Fibroblast of skin of left biceps (primary cell): ENCODE results near the gene CLSTN2.

ENCODE experiments used
- DNase-seq, 2 experiments: peaks; one replicate each; pipeline ENCODE4 v3.0.0-alpha.2; 2013; ENCODE audit warnings: low read depth in 2 of 2

CLSTN2 gene

DNA sequence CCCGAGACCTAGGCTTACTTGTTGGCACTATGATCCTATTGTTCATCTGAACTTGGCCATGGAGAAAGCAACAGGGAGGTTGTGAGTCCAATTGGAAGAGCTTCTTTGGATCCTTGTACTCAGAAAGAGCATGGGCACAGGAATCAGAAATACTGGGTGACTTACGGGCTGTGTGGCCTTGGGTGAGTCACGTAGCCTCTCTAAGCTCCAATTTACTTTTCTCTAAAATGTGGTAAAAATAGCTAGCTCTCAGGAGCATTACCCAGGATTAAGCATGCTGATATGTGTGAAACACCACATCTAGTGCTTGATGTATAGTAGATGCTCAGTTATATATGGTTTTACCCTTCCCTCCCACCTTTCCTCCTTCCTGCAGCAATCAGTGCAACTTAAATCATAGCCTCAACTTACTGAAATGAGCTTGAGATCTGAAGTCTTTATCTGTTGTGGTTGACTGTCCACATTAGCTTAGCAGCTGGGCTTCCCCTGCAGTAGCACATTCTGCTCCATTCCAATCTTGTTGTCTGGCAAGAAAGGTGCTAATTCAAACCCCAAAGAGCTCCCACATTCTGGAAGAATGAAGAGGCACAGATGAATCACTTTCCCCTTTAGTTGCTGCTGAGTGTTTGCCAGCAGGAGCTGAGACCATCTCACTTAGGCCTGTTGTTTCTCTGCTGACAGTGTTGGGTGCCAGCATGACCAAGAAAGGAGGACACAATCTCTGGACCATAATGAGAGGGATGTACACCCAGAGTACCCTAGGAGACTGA lies 443.8 kb downstream of the CLSTN2 start:
- DNase-seq: no peak

GRCh38 chr3:140384028-140384771 lies 449.2 kb downstream of the CLSTN2 start:
- DNase-seq: no peak

DNA sequence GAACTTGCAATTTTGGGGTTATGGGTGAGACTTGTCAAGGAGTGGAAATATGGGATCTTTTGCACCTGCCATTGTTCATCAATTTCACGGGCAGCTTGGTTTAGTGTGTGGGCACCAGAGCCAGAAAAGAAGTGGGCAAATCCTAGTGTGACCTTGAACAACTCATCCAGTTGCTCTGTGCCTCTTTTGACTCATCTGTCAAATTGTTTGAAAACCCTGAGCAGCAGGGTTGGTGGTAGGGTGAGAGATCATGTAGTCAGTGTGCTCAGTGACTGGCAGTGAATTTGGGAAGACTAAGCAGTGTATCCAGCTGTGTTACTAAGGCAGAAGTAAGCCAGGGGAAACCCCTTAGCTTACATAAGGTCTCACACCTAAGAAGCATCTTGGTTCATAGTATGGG lies 449.9 kb downstream of the CLSTN2 start:
- DNase-seq: no peak

DNA sequence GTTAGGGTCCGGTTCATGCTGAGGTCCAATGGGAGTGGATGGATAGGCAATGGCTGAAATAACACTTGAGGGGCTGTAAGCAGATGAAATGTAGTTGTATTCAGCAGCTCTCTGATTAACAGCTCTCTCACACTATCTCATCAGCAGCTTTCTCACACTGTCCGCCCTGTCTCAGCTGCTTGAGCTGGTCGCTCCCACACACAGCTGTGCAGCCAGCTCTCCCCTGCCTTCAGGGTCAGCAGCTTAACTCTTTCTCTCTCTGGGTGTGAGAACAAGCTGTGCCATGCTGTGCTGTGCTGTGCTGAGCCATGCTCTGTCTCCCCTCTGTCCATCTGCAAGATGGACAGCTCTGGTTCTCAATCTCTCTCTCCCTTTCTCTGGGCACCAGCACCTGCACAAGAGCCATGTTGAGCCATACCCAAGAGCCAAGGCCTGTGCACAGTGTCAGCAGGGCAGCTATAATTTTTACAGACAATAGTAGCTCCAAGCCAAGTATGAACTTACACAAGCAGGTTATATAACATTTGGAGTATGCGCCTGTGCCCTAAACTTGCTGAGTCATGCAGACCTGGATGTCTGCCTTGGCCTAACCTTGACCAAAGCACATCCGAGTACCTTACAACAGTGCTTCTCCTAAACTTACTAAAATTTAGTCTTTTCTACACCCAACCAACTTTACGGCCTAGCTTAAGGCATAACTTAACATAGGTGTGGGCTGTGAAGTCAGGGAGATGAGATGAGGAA lies 451.5 kb downstream of the CLSTN2 start:
- DNase-seq: no peak

- no peak for DNase-seq
Observed at GRCh38 chr3:140387244-140387643, 452.3 kb downstream of the CLSTN2 start.

GRCh38 chr3:140388202-140388922 lies 453.4 kb downstream of the CLSTN2 start:
- DNase-seq: no peak

DNA sequence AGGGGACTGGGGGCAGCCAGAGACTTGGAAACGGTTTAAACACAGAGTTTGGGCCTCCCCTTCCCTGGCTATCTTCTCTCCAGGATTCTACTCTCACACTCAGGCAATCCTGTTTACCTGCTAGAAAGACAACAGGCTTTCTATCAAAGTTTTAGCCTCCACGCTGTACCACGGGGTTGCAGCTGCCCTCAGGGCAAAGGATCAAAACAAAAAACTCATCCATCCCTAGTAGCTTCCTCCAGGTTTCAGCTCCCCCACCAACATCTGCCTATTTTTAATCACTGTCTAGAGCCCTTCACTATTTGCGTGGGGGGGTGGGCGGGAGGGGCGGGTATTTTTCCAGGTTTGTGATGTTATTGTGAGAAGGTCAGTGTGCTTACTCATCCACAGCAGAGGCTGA lies 456.1 kb downstream of the CLSTN2 start:
- DNase-seq: no peak

GRCh38 chr3:140394488-140395133 lies 459.6 kb downstream of the CLSTN2 start:
- no peak for DNase-seq

GRCh38 chr3:140395134-140396075 lies 460.4 kb downstream of the CLSTN2 start:
- DNase-seq: no peak

DNA sequence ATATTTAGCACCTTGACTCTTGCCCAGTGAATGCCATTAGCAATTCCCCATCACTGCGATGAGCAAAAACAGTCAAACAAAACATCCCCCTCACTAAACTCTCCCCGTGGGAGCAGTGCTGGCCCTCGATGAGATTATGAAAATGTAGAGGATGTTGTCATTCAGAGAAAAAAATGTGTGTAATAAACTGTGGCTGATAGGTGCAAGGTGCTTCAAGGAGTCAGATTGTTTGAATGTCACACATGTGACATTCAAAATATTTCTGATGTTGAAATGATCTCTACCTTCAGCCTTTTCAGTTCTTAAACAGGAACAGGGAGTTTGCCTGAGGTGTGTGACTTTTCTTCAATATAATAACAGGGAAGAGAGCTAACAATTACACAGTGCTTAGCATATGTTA lies 461.1 kb downstream of the CLSTN2 start:
- DNase-seq: no peak

GRCh38 chr3:140397847-140398246 lies 462.9 kb downstream of the CLSTN2 start:
- DNase-seq: no peak

- no peak for DNase-seq
Observed at GRCh38 chr3:140398387-140398786, 463.4 kb downstream of the CLSTN2 start.

DNA sequence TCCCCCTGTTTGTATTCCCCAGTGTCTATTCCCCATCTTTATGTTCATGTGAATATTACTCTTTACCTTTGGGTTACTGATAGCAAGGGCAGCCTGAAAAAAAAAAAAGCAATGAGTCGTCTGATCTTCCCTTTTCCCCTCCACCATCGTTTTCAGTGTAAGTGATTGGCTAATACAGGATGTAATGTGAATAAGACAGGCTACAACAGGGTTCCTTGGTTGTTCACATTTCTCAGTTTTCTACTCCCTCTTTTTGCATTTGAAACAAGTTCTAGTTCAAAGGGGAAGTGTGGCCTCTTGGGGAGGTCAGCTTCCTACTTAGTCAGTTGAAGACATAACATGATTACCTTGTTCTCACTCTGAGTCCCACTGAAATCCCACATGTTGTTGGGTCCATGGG lies 464.9 kb downstream of the CLSTN2 start:
- DNase-seq: no peak

DNA sequence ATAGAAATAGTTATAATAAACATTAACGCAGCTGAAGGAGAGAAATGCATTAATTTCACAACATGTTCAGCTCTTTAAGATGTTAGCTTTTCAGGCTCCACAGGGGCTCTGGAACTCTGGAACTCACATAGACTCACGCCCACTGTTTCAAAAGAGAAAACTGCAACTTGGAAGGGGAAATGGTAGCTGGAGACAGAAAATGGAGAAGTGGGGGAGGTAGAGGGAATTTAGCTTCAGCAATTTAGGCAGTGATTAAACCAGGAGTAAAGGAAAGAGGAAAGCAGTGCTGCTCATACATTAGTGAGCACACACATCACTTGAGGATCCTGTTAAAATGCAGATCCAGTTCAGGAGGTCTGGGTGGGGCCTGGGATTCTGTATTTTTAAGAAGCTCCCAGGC lies 468.1 kb downstream of the CLSTN2 start:
- no peak for DNase-seq

DNA sequence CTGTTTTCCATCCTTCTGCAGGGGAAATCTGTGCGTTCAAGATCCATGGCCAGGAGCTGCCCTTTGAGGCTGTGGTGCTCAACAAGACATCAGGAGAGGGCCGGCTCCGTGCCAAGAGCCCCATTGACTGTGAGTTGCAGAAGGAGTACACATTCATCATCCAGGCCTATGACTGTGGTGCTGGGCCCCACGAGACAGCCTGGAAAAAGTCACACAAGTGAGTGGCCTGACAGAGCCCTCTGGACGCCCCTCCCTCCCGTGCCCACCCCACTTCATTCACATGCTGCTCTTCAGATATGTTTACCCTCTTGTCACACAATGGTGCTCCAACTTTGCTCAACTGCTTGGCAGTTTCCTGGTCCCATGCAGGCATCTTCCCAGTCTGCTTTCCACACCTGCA lies 468.6 kb downstream of the CLSTN2 start:
- DNase-seq: no peak

DNA sequence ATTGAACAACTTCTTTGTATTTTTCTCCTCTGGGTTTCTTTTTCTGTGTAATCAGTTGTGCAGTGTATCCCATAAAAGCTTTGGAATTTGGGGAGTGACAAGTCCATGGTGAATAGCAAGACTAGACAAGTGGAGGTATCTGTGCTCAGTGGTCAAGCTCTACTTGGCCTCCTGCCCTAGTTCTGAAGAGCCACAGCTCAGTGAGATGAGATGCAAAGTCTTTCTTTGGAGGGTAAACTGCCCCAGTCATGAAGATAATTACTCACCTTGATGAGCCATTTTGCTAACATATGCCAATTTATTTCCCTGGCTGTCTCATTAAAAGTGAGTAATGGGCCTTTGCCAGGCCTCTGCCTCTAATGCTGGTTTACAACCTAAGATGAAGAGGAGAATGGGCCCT lies 471.7 kb downstream of the CLSTN2 start:
- no peak for DNase-seq

DNA sequence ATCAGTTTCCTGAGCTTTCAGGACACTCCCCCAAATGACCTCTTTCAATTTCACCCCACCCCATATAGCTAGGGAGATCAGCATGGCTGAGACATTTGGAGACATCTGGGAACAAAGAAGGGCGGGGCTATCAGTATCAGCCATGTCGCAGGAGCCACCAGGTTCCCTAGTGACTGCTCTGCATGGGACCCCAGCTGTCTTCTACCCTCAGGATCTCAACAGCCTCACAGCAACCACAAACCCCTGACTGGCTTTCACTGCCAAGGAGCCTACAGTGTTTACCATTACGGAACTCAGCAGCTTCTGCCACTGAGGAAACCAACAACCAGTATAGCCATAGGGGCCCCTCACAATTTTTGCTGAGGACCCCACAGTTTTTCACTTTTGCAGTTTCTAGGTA lies 473.3 kb downstream of the CLSTN2 start:
- no peak for DNase-seq

GRCh38 chr3:140416666-140417065 lies 481.7 kb downstream of the CLSTN2 start:
- no peak for DNase-seq

DNA sequence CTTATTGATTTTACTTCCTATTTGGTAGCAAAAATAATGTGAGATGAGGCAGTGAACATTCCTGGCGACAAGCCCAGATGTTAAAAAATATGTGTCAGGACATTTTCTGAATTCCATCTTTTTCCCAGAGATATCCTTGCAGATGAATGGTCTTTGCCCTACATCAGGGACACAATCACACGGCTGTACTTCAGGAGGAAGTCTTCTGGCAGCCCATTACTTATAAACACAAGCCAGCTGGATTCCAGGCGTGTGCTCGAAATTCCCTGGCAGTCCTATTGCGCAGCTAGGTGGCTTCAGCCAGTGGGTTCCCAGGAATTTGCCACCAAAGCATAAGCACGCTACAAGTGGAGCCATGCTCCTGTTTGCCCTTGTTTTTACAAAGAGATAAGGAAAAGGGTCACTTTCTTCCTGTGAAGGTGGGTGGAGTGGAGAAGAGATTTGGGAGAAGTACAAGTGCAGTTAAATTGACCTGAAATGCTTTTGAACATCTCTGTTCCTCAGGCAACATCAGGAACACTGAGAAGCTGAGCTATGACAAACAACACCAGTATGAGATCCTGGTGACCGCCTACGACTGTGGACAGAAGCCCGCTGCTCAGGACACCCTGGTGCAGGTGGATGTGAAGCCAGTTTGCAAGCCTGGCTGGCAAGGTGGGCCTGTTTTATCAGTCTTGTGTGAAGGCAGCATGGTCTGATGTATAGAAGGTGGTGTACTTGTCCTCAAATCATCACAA lies 485.8 kb downstream of the CLSTN2 start:
- peak; percentile 14 to 26 for DNase-seq

DNA sequence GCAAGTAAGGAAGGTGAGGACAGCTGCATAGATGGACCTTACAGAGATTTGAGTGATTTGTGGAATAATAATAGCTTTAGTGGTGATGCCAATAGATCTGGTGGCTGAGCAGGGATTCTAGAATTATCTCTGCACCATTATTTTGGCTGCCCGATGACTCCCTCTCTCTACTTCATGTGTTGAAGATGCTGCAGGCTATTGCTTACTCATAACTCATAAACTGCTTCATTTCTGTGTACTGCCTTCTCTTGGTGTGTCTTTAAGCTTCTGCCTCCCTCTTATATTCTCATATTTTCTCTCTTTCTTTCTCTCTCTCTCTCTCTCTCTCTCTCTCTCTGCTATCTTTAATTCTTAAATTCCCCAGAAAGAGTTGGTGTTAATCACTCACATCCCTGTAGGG lies 486.9 kb downstream of the CLSTN2 start:
- DNase-seq: no peak
